ENCODE results near the gene SORCS2. TPM values are rescaled to one million over a fixed set of nuclear protein-coding genes. Genes with fewer than 3 reads are reported as not detected.

The SORCS2 gene
- total and polyA plus RNA-seq, 2 of the 13 experiments (the other 11 are each of a cell fraction or from before 2014, with no cell fraction given) = 0.82 to 1.0 TPM

- POLR2A ChIA-PET = no interaction called here
- H2AFZ ChIP-seq (ENCODE audit: low read length) = no peak overlapping the region
- TF ChIP-seq ETV6 (CRISPR knock-in tag; conservative IDR thresholded peaks at IDR 0.05) = no peak
- TF ChIP-seq ZNF629 (CRISPR knock-in tag; conservative IDR thresholded peaks at IDR 0.05) = no peak
- no peak for TF ChIP-seq XBP1 (CRISPR knock-in tag; IDR thresholded peaks at IDR 0.05)
- TF ChIP-seq HOXA5 (CRISPR knock-in tag; IDR thresholded peaks at IDR 0.05) = no peak
- TF ChIP-seq ZNF34 (CRISPR knock-in tag; IDR thresholded peaks at IDR 0.05; ENCODE audit: borderline replicate concordance) = no peak
- TF ChIP-seq LCORL (IDR thresholded peaks at IDR 0.05) = no peak
- TF ChIP-seq LCORL (CRISPR knock-in tag; IDR thresholded peaks at IDR 0.05) = no peak
- no peak for TF ChIP-seq KLF12 (CRISPR knock-in tag; IDR thresholded peaks at IDR 0.05; ENCODE audit: borderline replicate concordance)
- no peak for TF ChIP-seq SMAD1 (CRISPR knock-in tag; IDR thresholded peaks at IDR 0.05; ENCODE audit: borderline replicate concordance, low read depth)
- TF ChIP-seq CBX2 (IDR thresholded peaks at IDR 0.05; ENCODE audit: low read depth, low read length) = no peak
- no peak for TF ChIP-seq CBX2 (CRISPR knock-in tag; IDR thresholded peaks at IDR 0.05; ENCODE audit: low read depth)
- TF ChIP-seq, protein P1, sequence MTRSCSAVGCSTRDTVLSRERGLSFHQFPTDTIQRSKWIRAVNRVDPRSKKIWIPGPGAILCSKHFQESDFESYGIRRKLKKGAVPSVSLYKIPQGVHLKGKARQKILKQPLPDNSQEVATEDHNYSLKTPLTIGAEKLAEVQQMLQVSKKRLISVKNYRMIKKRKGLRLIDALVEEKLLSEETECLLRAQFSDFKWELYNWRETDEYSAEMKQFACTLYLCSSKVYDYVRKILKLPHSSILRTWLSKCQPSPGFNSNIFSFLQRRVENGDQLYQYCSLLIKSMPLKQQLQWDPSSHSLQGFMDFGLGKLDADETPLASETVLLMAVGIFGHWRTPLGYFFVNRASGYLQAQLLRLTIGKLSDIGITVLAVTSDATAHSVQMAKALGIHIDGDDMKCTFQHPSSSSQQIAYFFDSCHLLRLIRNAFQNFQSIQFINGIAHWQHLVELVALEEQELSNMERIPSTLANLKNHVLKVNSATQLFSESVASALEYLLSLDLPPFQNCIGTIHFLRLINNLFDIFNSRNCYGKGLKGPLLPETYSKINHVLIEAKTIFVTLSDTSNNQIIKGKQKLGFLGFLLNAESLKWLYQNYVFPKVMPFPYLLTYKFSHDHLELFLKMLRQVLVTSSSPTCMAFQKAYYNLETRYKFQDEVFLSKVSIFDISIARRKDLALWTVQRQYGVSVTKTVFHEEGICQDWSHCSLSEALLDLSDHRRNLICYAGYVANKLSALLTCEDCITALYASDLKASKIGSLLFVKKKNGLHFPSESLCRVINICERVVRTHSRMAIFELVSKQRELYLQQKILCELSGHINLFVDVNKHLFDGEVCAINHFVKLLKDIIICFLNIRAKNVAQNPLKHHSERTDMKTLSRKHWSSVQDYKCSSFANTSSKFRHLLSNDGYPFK (CRISPR knock-in tag; IDR thresholded peaks at IDR 0.05; ENCODE audit: borderline replicate concordance) = no peak
- no peak for TF ChIP-seq ARNT2 (CRISPR knock-in tag; IDR thresholded peaks at IDR 0.05; ENCODE audit: low read depth)
- TF ChIP-seq SP140L (CRISPR knock-in tag; IDR thresholded peaks at IDR 0.05; ENCODE audit: borderline replicate concordance) = no peak
- no peak for FAIRE-seq
- H3K9me3 ChIP-seq (ENCODE audit: low read length) = no peaks in the 10 kb centered on the region
- CTCF ChIA-PET (ENCODE audit: low intra/inter-chr PET ratio, low total read pairs) = no interaction called here
- no peaks in the 10 kb centered on the region for H3K79me2 ChIP-seq (ENCODE audit: insufficient read depth, low read length)
- no peaks in the 10 kb centered on the region for H3K27me3 ChIP-seq (ENCODE audit: control insufficient read depth in 1 of 2, insufficient read depth in 2 of 2, low read length in 2 of 2)
- 79% methylated on average over 17 of the region's 26 CpGs for WGBS (ENCODE audit: low lambda C conversion rate)
- in situ Hi-C loops (cut with HindIII; ENCODE audit: extremely low pct_ligation_motif_present, low pct_unique_long_range_greater_than_20kb) (no loop called here), intact Hi-C loops (cut with micrococcal nuclease; ENCODE audit: unreplicated experiment) (no loop called here)
- no TSS peak for BruUV-seq (replicated peaks)
- no peaks in the 10 kb centered on the region for H3K4me1 ChIP-seq (ENCODE audit: insufficient read depth, low read length)
- no peak overlapping the region for H3K4me2 ChIP-seq (ENCODE audit: low read depth, low read length)
- ATAC-seq = no peak
- no peak for DNase-seq (ENCODE audit: low spot score)
- H3K9ac ChIP-seq (ENCODE audit: insufficient read depth, low read depth, low read length) = no peak overlapping the region
- H3K36me3 ChIP-seq (replicated peaks in 1 of 2; ENCODE audit: control insufficient read depth in 1 of 2, insufficient read depth in 2 of 2, low read length in 2 of 2) = no peaks in the 10 kb centered on the region
- no peak overlapping the region for H3K27ac ChIP-seq (ENCODE audit: extremely low read length, insufficient read depth, low read length)
- no peak overlapping the region for H3K4me3 ChIP-seq (replicated peaks in 1 of 3; ENCODE audit: insufficient read depth in 1 of 3, low read depth in 2 of 3, low read length in 3 of 3)
- no peaks in the 10 kb centered on the region for H4K20me1 ChIP-seq (ENCODE audit: insufficient read depth, low read length)
These were observed 541.7 kb downstream of the SORCS2 start for GRCh38 chr4:7733801-7734650.
